B cell (primary cell): ENCODE data around the gene SLCO3A1. TPM values are rescaled to one million over a fixed set of nuclear protein-coding genes. Genes with fewer than 3 reads are reported as not detected.

Experiments used
- ATAC-seq: fragments of 200-7000 bp; cut with Tn5 transposase; one replicate; pipeline ENCODE4 v1.10.0; 2021; ENCODE audit warnings: low read depth, mild to moderate bottlenecking, moderate number of reproducible peaks, moderate library complexity
- CTCF ChIA-PET: fragments of 350-600 bp; sonication (Branson Sonifier 250); formaldehyde crosslinking; loops from one replicate; lab custom pipeline; 2021; ENCODE audit warnings: antibody characterized with exemption, inconsistent platforms; lab: Charles Lee
- POLR2A ChIA-PET: fragments of 350-600 bp; sonication (Branson Sonifier 250); formaldehyde crosslinking; loops from one replicate; lab custom pipeline; 2021; ENCODE audit warnings: antibody characterized with exemption; lab: Charles Lee
- DNase-seq: peaks from one replicate; pipeline ENCODE4 v3.0.0; 2013
- H2AFZ ChIP-seq: 2 replicates; pipeline ENCODE4 v1.6.1; 2012; ENCODE audit warnings: mild to moderate bottlenecking, low read depth, low read length; ENCODE audit not compliant: insufficient read depth, poor library complexity, severe bottlenecking
- H3K27ac ChIP-seq, 2 donors: 1 replicate in 1 of 2; 2 replicates in 1 of 2; pipeline ENCODE4 v1.5.1; 2012 to 2013; ENCODE audit warnings: low read length in 2 of 2, mild to moderate bottlenecking in 2 of 2, moderate library complexity in 1 of 2
- H3K27me3 ChIP-seq, 4 experiments: fragments of 200-600 bp in 1 of 4; sonication (generic) in 1 of 4; replicated peaks in 1 of 4; 1 replicate in 2 of 4; 2 replicates in 2 of 4; pipeline versions ENCODE4 v1.6.1 to v1.7.0; 2013 to 2016; ENCODE audit warnings: low read length in 3 of 4, mild to moderate bottlenecking in 2 of 4, mixed read lengths in 1 of 4, moderate library complexity in 1 of 4; ENCODE audit not compliant: insufficient read depth in 4 of 4, control insufficient read depth in 3 of 4; ENCODE audit errors: control extremely low read depth in 1 of 4
- H3K36me3 ChIP-seq, 2 experiments: replicated peaks in 1 of 2; 1 replicate in 1 of 2; 2 replicates in 1 of 2; pipeline versions ENCODE4 v1.6.1 to v1.7.1; 2013; ENCODE audit warnings: low read length in 1 of 2; ENCODE audit not compliant: insufficient read depth in 2 of 2, control insufficient read depth in 1 of 2; ENCODE audit errors: control extremely low read depth in 1 of 2, extremely low read depth in 1 of 2
- H3K4me1 ChIP-seq, 2 donors: fragments of 200-600 bp in 1 of 2; sonication (generic) in 1 of 2; 1 replicate in 1 of 2; 2 replicates in 1 of 2; pipeline versions ENCODE4 v1.5.1 to v1.6.1; 2013 to 2017; ENCODE audit warnings: low read length in 2 of 2; ENCODE audit not compliant: control insufficient read depth in 2 of 2, insufficient read depth in 2 of 2
- H3K4me2 ChIP-seq: replicated peaks from 2 replicates; pipeline ENCODE3; 2012; ENCODE audit warnings: mild to moderate bottlenecking, low read depth, low read length; ENCODE audit not compliant: poor library complexity, severe bottlenecking
- H3K4me3 ChIP-seq, 5 experiments: fragments of 200-600 bp in 1 of 5; sonication (generic) in 1 of 5; 1 replicate in 3 of 5; 2 replicates in 2 of 5; pipeline versions ENCODE4 v1.5.1 to v1.7.0; 2011 to 2016; ENCODE audit warnings: low read length in 4 of 5, mild to moderate bottlenecking in 4 of 5, low read depth in 2 of 5, control low read depth in 1 of 5, moderate library complexity in 1 of 5; ENCODE audit not compliant: insufficient read depth in 1 of 5; ENCODE audit errors: control extremely low read depth in 1 of 5, extremely low read depth in 1 of 5
- H3K79me2 ChIP-seq: fragments of 200-600 bp; sonication (generic); one replicate; pipeline ENCODE4 v1.6.0; 2016; ENCODE audit warnings: low read length; ENCODE audit not compliant: control insufficient read depth, insufficient read depth
- H3K9ac ChIP-seq: fragments of 200-600 bp; sonication (generic); 2 replicates; pipeline ENCODE4 v1.6.1; 2017; ENCODE audit warnings: mild to moderate bottlenecking, low read length, moderate library complexity
- H3K9me3 ChIP-seq, 3 donors: one replicate each; pipeline versions ENCODE4 v1.6.1 to v1.7.1; 2013; ENCODE audit warnings: low read length in 2 of 3; ENCODE audit not compliant: control insufficient read depth in 2 of 3, insufficient read depth in 1 of 3; ENCODE audit errors: control extremely low read depth in 1 of 3
- H4K20me1 ChIP-seq: 2 replicates; pipeline ENCODE4 v1.6.0; 2012; ENCODE audit warnings: mild to moderate bottlenecking, low read length; ENCODE audit not compliant: insufficient read depth, control insufficient read depth, poor library complexity, severe bottlenecking
- H3K27ac Mint-ChIP-seq: one replicate; pipeline ENCODE4 v1.8.0; 2021; ENCODE audit warnings: mixed read lengths
- H3K27me3 Mint-ChIP-seq: one replicate; pipeline ENCODE4 v1.8.0; 2021; ENCODE audit warnings: mixed read lengths
- H3K4me1 Mint-ChIP-seq: one replicate; pipeline ENCODE4 v1.8.0; 2021; ENCODE audit warnings: mixed read lengths
- H3K4me3 Mint-ChIP-seq: one replicate; pipeline ENCODE4 v1.8.0; 2021; ENCODE audit warnings: mixed read lengths
- H3K9me3 Mint-ChIP-seq: one replicate; pipeline ENCODE4 v1.8.0; 2022; ENCODE audit warnings: mixed read lengths; ENCODE audit not compliant: insufficient read depth
- CTCF ChIP-seq: fragments of 200-600 bp; IDR thresholded peaks from one replicate; pipeline ENCODE4 v1.8.0; 2022; ENCODE audit warnings: antibody characterized with exemption, mild to moderate bottlenecking
- EZH2 ChIP-seq: IDR thresholded peaks from 2 replicates; pipeline ENCODE4 v1.6.1; 2012; ENCODE audit warnings: borderline replicate concordance, low read depth, mild to moderate bottlenecking, moderate library complexity, low read length; ENCODE audit not compliant: insufficient read depth, poor library complexity, severe bottlenecking
- WGBS: methylation state at CpG from one replicate; pipeline ENCODE4 v1.1.5; 2013; ENCODE audit warnings: missing lambda C conversion rate; ENCODE audit not compliant: insufficient coverage; 5-methylcytosine and 5-hydroxymethylcytosine counted together
- intact Hi-C: fragments of 100-400 bp; cut with micrococcal nuclease; formaldehyde crosslinking; loops from one replicate; pipeline ENCODE4 v1.10.0; 2022
- polyA plus RNA-seq: library from polyadenylated mRNA; depleted of rRNA; stranded (reverse); fragments of >200 nt; gene quantifications from 2 replicates; pipeline ENCODE4 v1.2.3, GENCODE V29; 2012
- total RNA-seq, 2 donors: library from RNA; stranded (reverse); fragments of 120-200 nt in 1 of 2; gene quantifications; 1 replicate in 1 of 2; 2 replicates in 1 of 2; pipeline versions ENCODE4 v1.2.3 to v1.2.4, GENCODE V29; 2013 to 2022

Gene SLCO3A1
- total and polyA plus RNA-seq, 2 donors (not counting 1 experiment from before 2014, with no cell fraction given), result 0.99 to 2.3 TPM

DNA sequence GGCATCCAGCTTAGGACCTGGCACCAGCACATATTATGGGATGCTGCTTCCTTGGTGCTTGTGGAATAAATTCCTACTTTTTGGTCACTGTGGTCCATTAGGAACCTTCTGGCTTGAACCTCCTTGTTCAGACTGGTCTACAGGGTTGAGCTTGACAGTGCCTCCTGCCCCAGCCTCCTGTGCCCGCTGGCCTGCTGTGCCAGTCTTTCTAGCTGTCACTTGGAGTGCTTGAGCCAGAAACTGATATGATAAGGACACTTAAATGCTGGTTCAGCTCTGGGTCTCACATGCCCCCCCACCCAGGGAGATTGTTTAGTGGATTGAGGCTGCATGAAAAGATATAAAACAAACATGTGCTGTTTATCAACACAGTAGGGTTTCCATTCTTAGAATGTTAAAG is 147.8 kb downstream of the SLCO3A1 start:
- no peak overlapping the region for H3K27ac Mint-ChIP-seq
- no peak overlapping the region for H3K4me3 ChIP-seq
- POLR2A ChIA-PET, result no interaction called here
- H3K4me1 Mint-ChIP-seq, result no peaks in the 10 kb centered on the region
- H3K9me3 ChIP-seq, result peaks cover 0 to 3% (median 0%) of the 10 kb centered on the region in 3 donors
- WGBS, result 88% methylated on average over 1 of the region's 1 CpG
- no peaks in the 10 kb centered on the region for H3K36me3 ChIP-seq
- no peak overlapping the region for H3K4me3 Mint-ChIP-seq
- no peaks in the 10 kb centered on the region for H3K4me1 ChIP-seq
- DNase-seq (no peak), ATAC-seq (no peak)
- intact Hi-C loops, result no loop called here
- H3K27me3 Mint-ChIP-seq, result no peaks in the 10 kb centered on the region
- no peaks in the 10 kb centered on the region for H3K27me3 ChIP-seq
- no peaks in the 10 kb centered on the region for H3K9me3 Mint-ChIP-seq
- H2AFZ ChIP-seq, result no peak overlapping the region
- H3K9ac ChIP-seq, result no peak overlapping the region
- H3K79me2 ChIP-seq, result no peaks in the 10 kb centered on the region
- CTCF ChIA-PET, result no interaction called here
- no peaks in the 10 kb centered on the region for H4K20me1 ChIP-seq
- H3K27ac ChIP-seq, result no peak overlapping the region
- TF ChIP-seq CTCF (no peak), EZH2 (no peak)
- H3K4me2 ChIP-seq, result no peak overlapping the region

GRCh38 chr15:92002666-92003065 is 149.2 kb downstream of the SLCO3A1 start:
- H4K20me1 ChIP-seq, result no peaks in the 10 kb centered on the region
- H3K27ac ChIP-seq, result no peak overlapping the region
- no peaks in the 10 kb centered on the region for H3K4me1 ChIP-seq
- no peak overlapping the region for H3K27ac Mint-ChIP-seq
- H3K27me3 ChIP-seq, result no peaks in the 10 kb centered on the region
- no peak for TF ChIP-seq EZH2
- no peak for TF ChIP-seq CTCF
- H3K79me2 ChIP-seq, result no peaks in the 10 kb centered on the region
- H3K4me2 ChIP-seq, result no peak overlapping the region
- H3K9me3 Mint-ChIP-seq, result no peaks in the 10 kb centered on the region
- WGBS, result no CpG with 5 or more reads among the region's 4 CpGs
- no peaks in the 10 kb centered on the region for H3K4me1 Mint-ChIP-seq
- DNase-seq (no peak), ATAC-seq (no peak)
- no peaks in the 10 kb centered on the region for H3K36me3 ChIP-seq
- H3K27me3 Mint-ChIP-seq, result no peaks in the 10 kb centered on the region
- no peak overlapping the region for H3K4me3 Mint-ChIP-seq
- no peak overlapping the region for H2AFZ ChIP-seq
- intact Hi-C loops, result no loop called here
- no peak overlapping the region for H3K9ac ChIP-seq
- ChIA-PET POLR2A (no interaction called here), CTCF (no interaction called here)
- no peak overlapping the region for H3K4me3 ChIP-seq
- peaks cover 0 to 3% (median 0%) of the 10 kb centered on the region in 3 donors for H3K9me3 ChIP-seq
